DND-41 (cell line): ENCODE results near the gene TMEM178B.

Experiments
- ATAC-seq: fragments of 200-7000 bp; cut with Tn5 transposase; 3 replicates; pipeline ENCODE4 v1.9.1; 2021; ENCODE audit warnings: low read depth; ENCODE audit not compliant: insufficient read depth
- DNase-seq: peaks from one replicate; pipeline ENCODE4 v3.0.0-alpha.2; 2020
- H2AFZ ChIP-seq: 2 replicates; pipeline ENCODE4 v1.6.0; 2012; ENCODE audit warnings: low read depth, low read length
- H3K27ac ChIP-seq: 2 replicates; pipeline ENCODE4 v1.5.1; 2012; ENCODE audit warnings: low read length, inconsistent platforms
- H3K27me3 ChIP-seq: fragments of 200-600 bp; sonication (generic); 2 replicates; pipeline ENCODE4 v1.6.0; 2012; ENCODE audit warnings: low read length, mild to moderate bottlenecking, inconsistent platforms; ENCODE audit not compliant: insufficient read depth, poor library complexity
- H3K36me3 ChIP-seq: 2 replicates; pipeline ENCODE4 v1.5.1; 2012; ENCODE audit warnings: low read length, inconsistent platforms; ENCODE audit not compliant: insufficient read depth
- H3K4me1 ChIP-seq: 2 replicates; pipeline ENCODE4 v1.5.1; 2012; ENCODE audit warnings: mild to moderate bottlenecking, low read length; ENCODE audit not compliant: insufficient read depth
- H3K4me2 ChIP-seq: 2 replicates; pipeline ENCODE4 v1.6.0; 2012; ENCODE audit warnings: mild to moderate bottlenecking, moderate library complexity, low read length, inconsistent platforms; ENCODE audit not compliant: insufficient read depth
- H3K4me3 ChIP-seq, 2 experiments: fragments of 200-600 bp in 1 of 2; shearing (Covaris generic) in 1 of 2; 2 replicates each; pipeline ENCODE4 v1.5.1; 2012 to 2016; ENCODE audit warnings: inconsistent platforms in 2 of 2, low read length in 2 of 2, mild to moderate bottlenecking in 2 of 2, low read depth in 1 of 2, moderate library complexity in 1 of 2
- H3K79me2 ChIP-seq: 2 replicates; pipeline ENCODE4 v1.6.0; 2012; ENCODE audit warnings: low read length, inconsistent platforms; ENCODE audit not compliant: insufficient read depth
- H3K9ac ChIP-seq: 2 replicates; pipeline ENCODE4 v1.6.0; 2012; ENCODE audit warnings: low read depth, mild to moderate bottlenecking, inconsistent platforms, low read length, moderate library complexity
- H3K9me3 ChIP-seq: 2 replicates; pipeline ENCODE4 v1.5.1; 2012; ENCODE audit warnings: low read length, moderate library complexity, mild to moderate bottlenecking, inconsistent platforms; ENCODE audit not compliant: insufficient read depth, severe bottlenecking
- H4K20me1 ChIP-seq: 2 replicates; pipeline ENCODE4 v1.6.0; 2012; ENCODE audit warnings: low read length; ENCODE audit not compliant: insufficient read depth
- EZH2 ChIP-seq: IDR thresholded peaks from 3 replicates; pipeline ENCODE4 v1.6.1; 2012; ENCODE audit warnings: borderline replicate concordance, low read depth, mild to moderate bottlenecking, moderate library complexity, low read length, inconsistent platforms; ENCODE audit not compliant: severe bottlenecking
- TF ChIP-seq, protein P1 (sequence below): IDR thresholded peaks from 2 replicates; pipeline ENCODE4 v1.5.1; 2012; ENCODE audit warnings: borderline replicate concordance, low read length, moderate library complexity, mild to moderate bottlenecking; ENCODE audit not compliant: poor library complexity, severe bottlenecking; ENCODE audit errors: extremely low read depth

Gene TMEM178B

DNA sequence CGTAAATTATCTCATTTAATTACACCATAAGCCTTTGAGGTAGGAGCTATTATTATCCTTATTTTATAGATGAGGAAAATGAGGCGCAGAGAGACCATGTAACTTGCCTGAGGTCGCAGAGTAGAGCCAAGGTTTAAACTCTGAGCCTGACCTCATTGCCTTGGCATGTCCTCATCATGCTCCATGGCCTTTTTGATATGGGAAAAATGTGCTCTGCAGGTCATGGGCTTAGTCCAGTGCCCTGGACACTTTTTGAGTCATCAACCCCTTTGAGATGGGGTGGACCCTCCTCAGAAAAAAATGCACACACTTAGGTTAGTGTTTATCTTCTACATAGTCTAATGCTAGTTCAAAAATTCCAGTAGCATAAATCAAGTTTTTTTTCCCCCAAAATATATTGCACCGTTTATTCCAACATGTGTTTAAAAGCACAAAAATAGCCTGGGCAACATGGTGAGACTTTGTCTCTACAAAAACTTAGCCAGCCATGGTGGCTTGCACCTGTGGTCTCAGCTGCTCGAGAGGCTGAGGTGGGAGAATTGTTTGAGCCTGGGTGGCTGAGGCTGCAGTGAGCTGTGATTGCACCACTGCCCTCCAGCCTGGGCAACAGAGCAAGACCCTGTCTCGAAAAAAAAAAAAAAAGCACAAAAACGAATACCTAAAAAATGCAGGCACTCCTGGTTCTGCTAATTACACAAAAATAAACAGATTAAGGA is 28.6 kb upstream of the TMEM178B start:
- no peaks in the 10 kb centered on the region for H3K9me3 ChIP-seq
- no peaks in the 10 kb centered on the region for H3K79me2 ChIP-seq
- no peaks in the 10 kb centered on the region for H3K27me3 ChIP-seq
- no peaks in the 10 kb centered on the region for H4K20me1 ChIP-seq
- no peak overlapping the region for H3K27ac ChIP-seq
- TF ChIP-seq, protein P1, sequence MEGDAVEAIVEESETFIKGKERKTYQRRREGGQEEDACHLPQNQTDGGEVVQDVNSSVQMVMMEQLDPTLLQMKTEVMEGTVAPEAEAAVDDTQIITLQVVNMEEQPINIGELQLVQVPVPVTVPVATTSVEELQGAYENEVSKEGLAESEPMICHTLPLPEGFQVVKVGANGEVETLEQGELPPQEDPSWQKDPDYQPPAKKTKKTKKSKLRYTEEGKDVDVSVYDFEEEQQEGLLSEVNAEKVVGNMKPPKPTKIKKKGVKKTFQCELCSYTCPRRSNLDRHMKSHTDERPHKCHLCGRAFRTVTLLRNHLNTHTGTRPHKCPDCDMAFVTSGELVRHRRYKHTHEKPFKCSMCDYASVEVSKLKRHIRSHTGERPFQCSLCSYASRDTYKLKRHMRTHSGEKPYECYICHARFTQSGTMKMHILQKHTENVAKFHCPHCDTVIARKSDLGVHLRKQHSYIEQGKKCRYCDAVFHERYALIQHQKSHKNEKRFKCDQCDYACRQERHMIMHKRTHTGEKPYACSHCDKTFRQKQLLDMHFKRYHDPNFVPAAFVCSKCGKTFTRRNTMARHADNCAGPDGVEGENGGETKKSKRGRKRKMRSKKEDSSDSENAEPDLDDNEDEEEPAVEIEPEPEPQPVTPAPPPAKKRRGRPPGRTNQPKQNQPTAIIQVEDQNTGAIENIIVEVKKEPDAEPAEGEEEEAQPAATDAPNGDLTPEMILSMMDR: no peak
- TF ChIP-seq EZH2: no peak
- ATAC-seq (no peak), DNase-seq (no peak)
- H3K36me3 ChIP-seq: no peaks in the 10 kb centered on the region
- H3K9ac ChIP-seq: no peak overlapping the region
- H2AFZ ChIP-seq: no peak overlapping the region
- H3K4me2 ChIP-seq: no peak overlapping the region
- H3K4me3 ChIP-seq: no peak overlapping the region
- no peaks in the 10 kb centered on the region for H3K4me1 ChIP-seq

DNA sequence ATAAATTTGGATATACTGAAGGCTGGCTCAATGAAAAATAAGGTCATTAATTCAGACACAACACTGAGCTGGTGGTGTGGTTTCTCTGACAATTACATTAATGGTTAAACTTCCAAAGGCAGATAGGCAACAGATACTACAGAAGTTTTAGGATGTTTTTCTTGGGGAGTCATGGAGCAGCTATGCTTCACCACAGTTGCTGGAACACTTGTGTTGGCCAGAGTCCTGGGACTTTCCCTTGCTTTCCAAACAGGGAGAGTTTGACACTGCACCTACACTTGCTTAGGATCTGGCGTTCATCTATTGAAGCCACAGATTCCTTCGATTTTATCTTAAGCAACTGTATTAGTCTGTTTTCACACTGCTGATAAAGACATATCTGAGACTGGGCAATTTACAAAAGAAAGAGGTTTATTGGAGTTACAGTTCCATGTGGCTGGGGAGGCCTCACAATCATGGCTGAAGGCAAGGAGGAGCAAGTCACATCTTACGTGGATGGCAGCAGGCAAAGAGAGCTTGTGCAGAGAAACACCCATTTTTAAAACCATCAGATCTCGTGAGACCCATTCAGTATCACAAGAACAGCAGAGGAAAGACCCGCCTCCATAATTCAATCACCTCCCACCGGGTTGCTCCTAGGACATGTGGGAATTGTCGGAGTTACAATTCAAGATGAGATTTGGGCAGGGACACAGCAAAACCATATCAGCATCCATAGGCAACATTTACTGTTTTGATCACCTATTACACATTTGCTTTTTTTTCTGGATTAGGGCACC is 27.8 kb upstream of the TMEM178B start:
- DNase-seq: no peak
- H2AFZ ChIP-seq: no peak overlapping the region
- H3K9ac ChIP-seq: no peak overlapping the region
- ATAC-seq: no peak
- no peaks in the 10 kb centered on the region for H3K9me3 ChIP-seq
- H3K4me1 ChIP-seq: no peaks in the 10 kb centered on the region
- no peaks in the 10 kb centered on the region for H3K36me3 ChIP-seq
- no peaks in the 10 kb centered on the region for H3K27me3 ChIP-seq
- H3K4me3 ChIP-seq: no peak overlapping the region
- H3K79me2 ChIP-seq: no peaks in the 10 kb centered on the region
- no peaks in the 10 kb centered on the region for H4K20me1 ChIP-seq
- TF ChIP-seq, protein P1: no peak
- TF ChIP-seq EZH2: no peak
- no peak overlapping the region for H3K4me2 ChIP-seq
- H3K27ac ChIP-seq: no peak overlapping the region

DNA sequence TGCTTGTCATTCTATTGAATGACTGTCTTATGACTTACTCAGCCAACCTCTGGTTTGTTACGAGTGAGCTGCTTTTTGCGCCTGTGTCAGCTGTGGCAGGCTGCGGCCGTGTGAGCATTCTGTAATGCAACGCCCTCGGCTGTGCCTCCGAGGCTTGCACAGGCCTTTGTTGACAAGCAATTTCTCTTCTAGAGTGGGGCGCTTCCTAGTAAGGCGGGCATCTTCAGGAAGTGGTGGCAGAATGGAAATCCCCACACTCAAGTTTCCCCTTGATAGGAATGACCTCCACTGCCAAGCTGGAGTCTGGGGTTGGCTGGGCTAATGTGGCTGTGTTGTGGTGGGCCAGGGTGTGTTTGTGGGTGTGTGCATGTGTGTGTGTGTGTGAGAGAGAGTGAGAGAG is 20.2 kb upstream of the TMEM178B start:
- DNase-seq (no peak), ATAC-seq (no peak)
- H3K4me3 ChIP-seq: no peak overlapping the region
- H3K4me2 ChIP-seq: no peak overlapping the region
- H3K36me3 ChIP-seq: no peaks in the 10 kb centered on the region
- no peak overlapping the region for H2AFZ ChIP-seq
- H3K27ac ChIP-seq: no peak overlapping the region
- H3K27me3 ChIP-seq: peaks cover 6% of the 10 kb centered on the region
- H3K79me2 ChIP-seq: no peaks in the 10 kb centered on the region
- no peaks in the 10 kb centered on the region for H3K4me1 ChIP-seq
- no peaks in the 10 kb centered on the region for H4K20me1 ChIP-seq
- H3K9ac ChIP-seq: no peak overlapping the region
- TF ChIP-seq EZH2: no peak
- TF ChIP-seq, protein P1: no peak
- H3K9me3 ChIP-seq: no peaks in the 10 kb centered on the region
